HT-29 (cell line): ENCODE measurements around the gene CETN1. TPM values are rescaled to one million over a fixed set of nuclear protein-coding genes. Genes with fewer than 3 reads are reported as not detected.

ENCODE experiments used
- DNase-seq: peaks from one replicate; pipeline ENCODE4 v3.0.0-alpha.2; 2015; ENCODE audit warnings: low spot score
- total RNA-seq: library from RNA; depleted of rRNA; stranded (reverse); fragments of >200 nt; shearing (Covaris generic); gene quantifications from 2 replicates; pipeline ENCODE4 v1.2.3, GENCODE V29; 2014

The CETN1 gene
- total RNA-seq, 1 experiment from 2014 or later = not detected

DNA sequence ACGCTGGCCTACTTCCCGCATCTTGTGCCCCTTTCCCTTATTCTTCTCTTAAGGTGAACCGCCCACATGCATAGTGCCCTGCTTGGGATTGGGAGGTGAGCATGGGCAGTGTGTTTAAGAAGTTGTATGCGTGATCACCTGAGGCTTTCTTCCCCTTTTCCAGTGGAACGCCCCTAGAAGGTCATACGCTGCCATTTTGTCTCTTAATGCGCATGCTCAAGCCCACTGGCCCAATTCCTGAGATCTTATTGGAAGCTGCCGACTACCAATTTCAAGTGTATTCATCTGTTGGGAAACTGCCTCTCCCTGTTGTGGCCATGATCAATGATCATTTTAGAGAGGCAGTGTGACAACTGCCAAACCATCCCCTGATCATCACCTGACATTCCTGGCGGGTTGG is 3.3 kb upstream of the CETN1 start:
- DNase-seq = no peak

DNA sequence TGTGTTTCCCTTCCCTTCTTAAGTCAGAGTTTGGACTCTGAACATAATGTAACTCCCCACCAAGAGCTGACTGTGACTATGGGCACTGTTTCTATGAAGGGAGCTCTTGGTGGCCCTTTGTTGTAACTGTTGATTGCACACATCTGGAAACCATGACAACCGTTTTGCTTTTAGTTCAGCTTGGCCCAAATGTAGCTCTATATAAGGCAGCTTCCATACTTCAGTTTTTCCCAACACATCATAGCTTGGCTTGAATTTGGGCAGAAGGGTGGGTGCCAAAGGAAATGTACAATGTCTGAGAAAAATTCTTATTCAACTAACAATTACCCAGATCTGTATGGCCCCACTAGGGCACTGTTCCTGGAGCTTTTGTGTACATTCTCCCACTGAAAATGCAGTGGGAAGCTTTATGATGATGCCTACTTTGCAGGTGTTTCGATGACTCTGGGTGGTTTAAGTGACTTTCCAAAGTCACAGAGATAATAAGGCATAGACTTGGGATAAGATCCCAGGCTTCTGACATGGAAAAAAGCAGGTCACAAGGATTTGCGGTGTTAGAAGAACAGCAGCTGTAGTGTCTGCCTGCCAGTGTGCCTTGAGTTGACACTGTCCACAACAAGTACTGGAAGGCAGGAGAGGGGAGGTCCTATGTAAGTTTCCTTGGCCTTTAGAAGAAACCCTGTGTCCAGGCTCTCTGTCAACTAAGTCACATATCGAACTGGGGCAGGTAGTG is 2.4 kb upstream of the CETN1 start:
- no peak for DNase-seq

DNA sequence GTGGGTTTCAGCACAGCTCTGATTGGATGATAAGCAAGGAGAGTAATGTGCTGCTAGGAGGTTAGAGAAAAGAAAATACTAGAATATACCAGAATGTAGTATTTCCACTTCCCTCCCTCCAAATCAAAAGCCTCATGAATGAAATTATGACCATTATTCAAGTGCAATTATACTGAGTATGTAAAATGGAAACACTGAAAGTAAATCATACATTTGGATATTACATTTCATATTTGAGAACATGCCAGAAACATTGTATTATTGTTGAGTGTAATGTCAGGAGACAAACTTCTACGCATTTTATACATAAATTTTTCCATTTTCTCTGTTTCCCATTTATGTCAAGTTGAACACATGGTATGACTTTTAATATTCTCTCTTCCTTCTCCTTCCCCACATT is 942 bp upstream of the CETN1 start:
- no peak for DNase-seq

DNA sequence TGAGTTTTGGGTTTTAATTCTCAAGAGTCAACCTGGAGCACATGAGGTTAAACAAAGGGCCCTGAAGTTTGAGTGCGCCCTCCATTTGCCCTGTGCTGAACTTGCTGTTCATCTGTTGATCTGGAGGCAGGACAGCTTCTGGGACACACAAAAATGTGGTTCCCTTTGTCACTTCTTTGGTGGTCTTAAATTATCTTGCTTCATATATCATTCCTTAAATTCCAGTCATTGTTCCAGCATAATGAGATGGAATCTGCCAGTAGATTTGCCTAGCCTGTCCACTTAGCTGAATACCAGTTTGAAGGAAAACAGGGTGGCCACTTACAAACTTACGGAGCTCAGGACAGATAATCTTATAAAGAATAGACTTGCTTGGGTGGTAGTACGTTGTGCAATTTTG is 916 bp downstream of the CETN1 start:
- DNase-seq = no peak

- DNase-seq = no peak
These were observed 2.3 kb downstream of the CETN1 start for GRCh38 chr18:582465-582864.

GRCh38 chr18:595068-595467 is 14.9 kb downstream of the CETN1 start:
- DNase-seq = no peak

GRCh38 chr18:595571-595970 is 15.4 kb downstream of the CETN1 start:
- no peak for DNase-seq

DNA sequence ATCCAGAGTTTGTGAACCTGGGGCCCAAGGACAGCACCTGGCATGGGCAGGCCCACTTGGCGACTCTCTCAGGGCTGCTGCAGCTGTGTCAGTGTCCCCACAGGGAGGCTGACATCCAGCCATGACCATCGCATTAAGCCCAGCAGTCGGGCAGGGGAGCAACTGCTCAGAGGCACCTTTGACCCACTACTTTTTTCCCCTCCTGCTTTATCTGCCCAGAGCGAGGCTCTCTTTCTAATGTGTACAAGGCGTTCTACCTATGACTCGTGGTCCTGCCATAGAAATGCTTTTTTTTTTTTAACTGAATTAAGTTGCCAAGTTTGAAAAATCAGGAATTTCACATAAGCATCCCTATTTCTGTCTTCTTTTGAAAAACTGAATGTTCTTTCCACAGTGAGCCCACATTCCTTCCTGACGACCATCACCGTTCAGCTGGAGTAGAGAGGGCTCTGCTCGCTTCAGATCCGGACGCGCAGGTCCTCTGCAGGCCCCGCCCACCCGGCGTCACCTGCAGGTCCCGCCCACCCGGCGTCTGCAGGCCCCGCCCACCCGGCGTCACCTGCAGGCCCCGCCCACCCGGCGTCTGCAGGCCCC is 16.2 kb downstream of the CETN1 start:
- peak; percentile 65 for DNase-seq

DNA sequence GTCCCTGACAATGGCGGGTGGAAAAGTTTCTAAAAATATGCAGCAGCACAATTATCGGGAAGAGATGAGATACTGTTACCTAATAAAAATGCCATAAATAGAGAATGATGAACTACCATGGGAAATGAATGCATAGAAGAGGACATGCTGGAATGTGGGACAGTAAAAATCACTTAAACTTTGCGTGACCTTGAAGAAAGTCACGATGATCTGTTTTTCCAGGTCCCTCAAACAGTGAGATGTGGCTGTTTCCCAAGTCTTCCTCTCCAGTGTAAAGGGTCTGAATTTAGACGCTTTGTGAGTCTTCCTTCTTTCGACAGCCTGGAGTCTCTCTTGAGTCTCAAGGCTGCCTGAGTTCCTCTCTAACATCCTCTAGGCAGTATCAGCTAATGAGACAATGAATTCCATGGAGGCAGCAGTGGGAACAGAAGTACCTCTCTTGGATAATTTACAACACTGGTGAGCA is 18.0 kb downstream of the CETN1 start:
- no peak for DNase-seq

DNA sequence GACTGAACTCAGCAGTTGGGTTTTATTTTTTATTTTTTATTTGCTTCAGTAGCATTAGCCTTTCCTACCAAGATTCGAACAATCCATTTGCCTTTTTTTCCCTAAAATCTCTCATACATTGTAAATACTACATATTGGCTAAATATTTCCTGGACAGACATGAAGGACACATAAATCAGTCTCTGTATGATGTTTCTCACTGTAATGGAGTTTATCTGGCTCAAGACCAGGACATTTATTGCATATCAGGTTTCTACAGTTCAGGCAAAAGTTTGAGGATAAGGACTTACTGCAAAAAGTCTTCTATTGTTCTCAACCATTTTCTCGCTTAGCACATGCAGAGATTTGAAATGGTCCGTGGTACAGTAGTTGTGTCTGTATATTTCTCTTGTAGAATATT is 19.9 kb downstream of the CETN1 start:
- no peak for DNase-seq

DNA sequence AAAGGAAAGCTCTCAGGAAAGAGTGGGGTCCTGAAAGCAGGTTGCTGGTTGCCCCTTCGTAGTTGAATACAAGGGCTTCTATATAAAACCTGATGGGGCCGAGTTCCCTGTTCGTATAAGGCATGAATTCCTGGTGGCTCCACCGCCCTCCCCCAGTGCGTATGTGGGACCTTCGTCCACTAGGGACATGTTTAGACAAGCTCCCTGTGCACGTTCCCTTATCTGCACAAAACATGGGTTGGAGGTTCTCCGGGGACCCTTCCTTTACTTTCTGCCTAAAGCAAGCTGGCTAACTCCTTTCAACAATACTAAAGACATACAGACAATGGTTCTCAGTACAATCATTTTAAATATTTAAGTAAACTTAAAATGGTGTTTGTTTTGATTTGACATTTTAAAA is 24.6 kb downstream of the CETN1 start:
- no peak for DNase-seq

- DNase-seq = no peak
These were observed 27.8 kb downstream of the CETN1 start for GRCh38 chr18:607930-608329.

DNA sequence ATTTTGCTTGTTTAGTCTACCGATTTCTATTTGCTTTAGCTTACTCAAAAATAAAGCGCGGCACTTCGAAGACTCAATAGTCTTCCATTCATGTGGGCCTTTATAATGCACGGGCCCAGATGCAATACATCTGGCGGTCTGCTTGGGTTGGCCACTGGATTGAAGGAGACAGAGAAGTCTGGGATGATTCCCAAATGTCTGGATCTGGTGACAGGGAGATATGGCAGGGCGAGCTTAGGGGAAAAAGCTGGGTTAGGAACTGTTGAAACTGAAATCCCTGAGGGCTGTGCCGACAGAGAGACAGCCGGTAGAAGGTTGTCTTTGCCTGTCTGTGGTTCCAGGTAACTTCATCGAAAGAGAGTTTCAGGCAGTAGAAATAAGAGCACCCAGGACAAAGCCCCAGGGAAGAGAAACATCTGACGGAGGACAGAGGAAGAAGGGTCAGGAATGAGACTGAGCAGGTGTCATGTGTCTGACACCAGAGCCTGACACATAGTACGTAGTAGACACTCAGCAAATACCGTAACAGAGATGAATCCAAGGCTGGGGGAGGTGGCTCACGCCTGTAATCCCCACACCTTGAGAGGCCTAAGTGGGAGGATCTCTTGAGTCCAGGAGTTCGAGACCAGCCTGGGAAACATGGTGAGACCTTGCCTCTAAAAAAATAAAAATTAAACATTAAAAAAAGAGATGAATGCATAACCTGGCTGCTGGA is 30.2 kb downstream of the CETN1 start:
- no peak for DNase-seq

DNA sequence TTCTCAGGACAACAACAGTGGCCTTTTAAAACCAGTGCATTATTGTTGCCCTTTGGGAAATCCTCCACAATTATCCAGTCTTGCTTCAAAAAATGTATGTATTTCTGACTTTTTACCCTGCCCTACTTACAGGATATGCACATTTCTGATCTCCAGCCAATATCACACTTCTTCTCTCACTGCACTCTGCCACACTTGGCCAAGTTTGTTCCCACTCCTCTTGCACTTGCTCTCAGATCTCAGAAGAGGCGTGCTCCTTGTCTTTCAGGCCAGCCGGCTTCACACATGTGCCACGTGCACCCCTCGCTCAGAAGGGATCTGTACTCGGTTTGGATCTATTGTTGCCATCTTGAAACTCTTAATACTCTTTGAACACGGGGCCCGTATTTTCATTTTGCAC is 32.0 kb downstream of the CETN1 start:
- DNase-seq = no peak

- DNase-seq = no peak
These were observed 34.0 kb downstream of the CETN1 start for GRCh38 chr18:614193-614592.

DNA sequence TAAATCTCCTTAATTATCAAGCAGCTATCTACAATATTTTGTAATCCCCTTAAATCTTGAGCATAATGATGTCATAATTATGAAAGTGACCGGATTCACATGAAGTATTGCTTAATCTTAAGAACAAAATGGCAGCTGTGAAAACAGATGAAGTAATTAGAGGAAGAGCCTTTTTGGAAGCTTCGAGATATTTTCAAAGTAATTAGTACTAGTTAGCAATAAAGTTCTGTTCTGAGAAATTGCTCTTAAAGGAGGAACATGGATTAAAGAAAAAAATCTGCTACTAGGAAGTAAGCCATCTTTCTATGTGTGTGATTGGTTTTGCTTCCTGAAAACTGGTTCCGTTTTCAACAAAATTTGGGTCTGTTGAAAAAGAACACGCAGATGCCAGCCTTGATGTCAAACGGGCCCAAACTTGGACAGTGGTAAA is 34.9 kb downstream of the CETN1 start:
- DNase-seq = no peak

DNA sequence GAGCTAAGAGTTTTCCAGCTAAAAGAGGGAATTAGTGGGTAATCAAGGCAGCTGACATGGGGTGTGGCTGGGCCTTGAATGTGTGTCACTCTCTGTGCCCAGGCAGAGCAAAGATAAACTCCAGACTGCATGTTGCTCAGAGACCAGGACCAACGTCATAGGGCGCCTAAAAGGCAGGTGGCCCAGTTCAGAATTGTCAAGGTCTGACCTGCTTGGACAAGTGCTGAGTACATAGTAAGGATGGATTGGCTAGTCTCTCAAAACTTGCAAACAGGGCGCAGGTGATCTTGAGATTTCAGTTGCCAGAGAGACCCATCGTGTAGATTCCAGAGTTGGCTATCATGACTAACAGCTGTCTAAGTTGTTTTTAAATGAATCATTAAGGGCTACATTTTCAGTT is 35.6 kb downstream of the CETN1 start:
- no peak for DNase-seq

- DNase-seq = peak; percentile 62
These were observed 36.3 kb downstream of the CETN1 start for GRCh38 chr18:616380-616995.

GRCh38 chr18:617970-618504 is 37.9 kb downstream of the CETN1 start:
- DNase-seq = no peak

DNA sequence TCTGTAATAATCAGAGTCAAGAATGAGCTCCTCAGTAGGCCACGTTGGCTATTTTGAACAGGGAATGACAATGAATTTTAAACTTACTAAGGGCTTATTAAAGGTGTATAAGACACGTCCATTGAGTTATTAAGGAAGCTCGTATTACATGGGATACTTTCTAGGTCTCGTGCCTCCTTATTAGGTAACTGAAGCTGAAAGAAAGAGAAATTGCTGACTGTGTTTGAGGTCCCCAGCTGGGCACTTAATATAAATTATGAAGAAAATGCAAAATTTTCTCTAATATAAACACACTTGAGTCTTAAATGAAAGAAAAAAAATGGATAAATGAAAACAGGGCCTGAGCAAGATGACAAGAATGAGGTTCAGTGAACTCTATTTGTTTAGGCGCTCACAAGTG is 38.4 kb downstream of the CETN1 start:
- DNase-seq = no peak

DNA sequence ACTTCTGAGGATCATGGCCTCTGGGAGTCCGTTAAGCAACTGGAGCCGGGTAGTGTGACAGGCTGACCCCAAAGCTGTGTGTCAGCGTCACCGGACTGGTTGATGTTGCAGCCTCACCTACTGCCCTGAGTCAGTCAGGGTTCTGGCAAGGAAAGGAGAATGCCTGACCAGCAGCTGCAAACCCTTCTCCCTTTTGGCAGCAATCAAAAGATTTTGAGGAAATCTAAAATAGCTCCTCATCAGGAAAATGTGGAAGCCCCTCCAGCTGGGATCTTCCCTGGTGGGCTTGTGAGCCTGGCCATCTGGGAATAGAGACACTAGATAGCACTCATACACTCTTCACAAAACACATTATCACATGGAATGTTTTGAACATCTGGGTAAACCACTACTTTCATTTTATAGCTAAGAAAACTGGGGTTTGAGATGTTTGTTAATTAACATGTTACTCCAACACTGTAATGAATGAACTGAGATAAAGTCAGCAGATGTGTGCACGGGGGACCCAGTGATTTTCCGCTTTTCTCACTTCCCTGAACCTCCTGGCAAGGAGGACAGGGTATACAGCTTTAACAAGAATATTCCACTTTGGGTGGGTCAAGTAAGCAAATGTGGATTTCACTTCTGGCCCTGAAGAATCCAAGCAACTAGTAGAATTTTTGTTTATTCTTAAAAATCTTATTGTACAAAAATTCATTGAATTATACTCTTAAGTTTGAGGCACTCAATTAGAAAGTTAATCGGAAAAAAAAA is 41.3 kb downstream of the CETN1 start:
- DNase-seq = no peak
